ENCODE measurements around the gene SBF2.

Gene SBF2

GRCh38 chr11:10319702-10320558 is 25.9 kb upstream of the SBF2 start:
- H3K4me3 ChIP-seq (ENCODE audit: low read depth, low read length), result no peak overlapping the region
- no peak for DNase-seq (ENCODE audit: low read depth)
- TF ChIP-seq CTCF (IDR thresholded peaks at IDR 0.05; ENCODE audit: low read depth, low read length) (no peak), MAX (IDR thresholded peaks at IDR 0.05; ENCODE audit: low read depth, low read length) (no peak), POLR2A (IDR thresholded peaks at IDR 0.05; ENCODE audit: extremely low read depth, insufficient read length) (no peak), MYC (IDR thresholded peaks at IDR 0.05; ENCODE audit: low read depth, low read length) (no peak)

GRCh38 chr11:10318527-10318802 is 24.4 kb upstream of the SBF2 start:
- DNase-seq (ENCODE audit: low read depth), result no peak
- H3K4me3 ChIP-seq (ENCODE audit: low read depth, low read length), result no peak overlapping the region
- TF ChIP-seq MAX (IDR thresholded peaks at IDR 0.05; ENCODE audit: low read depth, low read length), result no peak
- no peak for TF ChIP-seq MYC (IDR thresholded peaks at IDR 0.05; ENCODE audit: low read depth, low read length)
- no peak for TF ChIP-seq CTCF (IDR thresholded peaks at IDR 0.05; ENCODE audit: low read depth, low read length)
- TF ChIP-seq POLR2A (IDR thresholded peaks at IDR 0.05; ENCODE audit: extremely low read depth, insufficient read length), result no peak

- DNase-seq (ENCODE audit: low read depth), result no peak
- TF ChIP-seq CTCF (IDR thresholded peaks at IDR 0.05; ENCODE audit: low read depth, low read length), result no peak
- TF ChIP-seq MYC (IDR thresholded peaks at IDR 0.05; ENCODE audit: low read depth, low read length), result no peak
- no peak for TF ChIP-seq POLR2A (IDR thresholded peaks at IDR 0.05; ENCODE audit: extremely low read depth, insufficient read length)
- no peak overlapping the region for H3K4me3 ChIP-seq (ENCODE audit: low read depth, low read length)
Measured at GRCh38 chr11:10317776-10318526, 23.9 kb upstream of the SBF2 start.

GRCh38 chr11:10317151-10317755 is 23.2 kb upstream of the SBF2 start:
- no peak for TF ChIP-seq POLR2A (IDR thresholded peaks at IDR 0.05; ENCODE audit: extremely low read depth, insufficient read length)
- DNase-seq (ENCODE audit: low read depth), result no peak
- H3K4me3 ChIP-seq (ENCODE audit: low read depth, low read length), result no peak overlapping the region

- TF ChIP-seq MAX (IDR thresholded peaks at IDR 0.05; ENCODE audit: low read depth, low read length) (no peak), CTCF (IDR thresholded peaks at IDR 0.05; ENCODE audit: low read depth, low read length) (no peak), POLR2A (IDR thresholded peaks at IDR 0.05; ENCODE audit: extremely low read depth, insufficient read length) (no peak)
- no peak for DNase-seq (ENCODE audit: low read depth)
- H3K4me3 ChIP-seq (ENCODE audit: low read depth, low read length), result no peak overlapping the region
Measured at GRCh38 chr11:10315083-10315482, 21.1 kb upstream of the SBF2 start.

GRCh38 chr11:10314199-10315072 is 20.4 kb upstream of the SBF2 start:
- TF ChIP-seq MYC (IDR thresholded peaks at IDR 0.05; ENCODE audit: low read depth, low read length) (no peak), POLR2A (IDR thresholded peaks at IDR 0.05; ENCODE audit: extremely low read depth, insufficient read length) (no peak), MAX (IDR thresholded peaks at IDR 0.05; ENCODE audit: low read depth, low read length) (0 out of 2 replicates have a peak, but pooled peaks have one; percentile 20)
- peak; percentile 68 for DNase-seq (ENCODE audit: low read depth)
- no peak overlapping the region for H3K4me3 ChIP-seq (ENCODE audit: low read depth, low read length)
